Measurements from ENCODE around the gene WDR27.
"Not testable (repeated sequence)": the region's sequence is repeated elsewhere in the genome, so short reads cannot be mapped to it uniquely, and the experiment has no call there.

The WDR27 gene

GRCh38 chr6:169441292-169441691 is 260.5 kb downstream of the WDR27 start:
- DNase-seq (ENCODE audit: low spot score): no peak

GRCh38 chr6:169439710-169440109 is 262.1 kb downstream of the WDR27 start:
- DNase-seq (ENCODE audit: low spot score): no peak

DNA sequence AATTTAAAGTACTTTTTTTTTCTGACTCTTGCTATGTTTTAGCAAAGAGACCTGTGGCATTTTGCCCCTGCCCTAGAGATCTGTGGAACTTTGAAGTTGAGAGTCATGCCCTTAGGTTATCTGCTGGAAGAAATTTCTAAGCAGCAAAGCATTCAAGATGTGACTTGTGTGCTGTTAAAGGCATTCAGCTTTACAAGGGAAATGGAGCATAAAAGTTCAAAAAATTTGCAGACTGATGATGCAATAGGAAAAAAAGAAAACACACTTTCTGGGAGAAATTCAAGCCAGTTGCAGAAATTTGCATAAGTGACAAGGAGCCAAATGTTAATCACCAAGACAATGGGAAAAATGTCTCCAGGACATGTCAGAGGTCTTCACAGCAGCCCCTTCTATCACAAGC is 267.3 kb downstream of the WDR27 start:
- DNase-seq (ENCODE audit: low spot score): not testable (repeated sequence)

DNA sequence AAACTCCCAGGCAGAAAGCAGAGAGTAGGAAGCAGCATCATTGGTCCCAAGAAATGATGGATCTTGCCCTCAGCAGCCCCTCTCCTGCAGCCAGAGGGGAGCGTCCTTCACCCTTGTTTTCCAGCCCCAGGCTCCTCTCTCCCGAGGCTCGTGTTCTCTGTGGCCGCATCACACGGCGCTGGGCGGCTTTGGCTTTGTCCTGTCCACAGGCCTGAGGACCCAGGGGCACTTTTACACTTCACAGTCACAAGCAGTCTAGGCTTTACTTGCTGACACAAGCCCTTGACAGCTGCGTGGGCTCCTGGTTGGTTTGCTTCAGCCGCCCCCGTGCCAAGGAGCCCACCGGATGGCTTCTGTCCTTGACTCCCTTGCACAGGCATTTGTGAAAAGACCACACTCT is 272.8 kb downstream of the WDR27 start:
- DNase-seq (ENCODE audit: low spot score): no peak

DNA sequence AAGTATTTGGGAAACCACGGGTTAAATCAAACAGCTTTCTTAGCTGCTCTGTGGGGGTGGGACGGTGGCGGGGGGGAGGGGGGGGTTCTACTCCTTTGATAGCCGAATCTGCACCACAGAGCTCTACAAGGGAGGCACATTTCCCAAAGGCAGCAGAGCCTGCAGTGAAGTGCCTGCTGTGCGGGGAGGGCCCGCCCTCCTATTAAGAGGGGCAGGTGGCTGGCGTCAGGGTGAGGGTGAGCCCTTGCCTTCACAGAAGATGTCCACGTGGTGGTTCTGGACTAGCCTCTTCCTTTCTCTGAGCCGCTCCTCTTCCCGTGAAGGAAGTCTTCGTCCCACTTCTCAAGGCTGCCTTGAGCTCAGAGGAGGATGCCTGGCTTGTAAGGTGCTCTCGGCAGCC is 273.3 kb downstream of the WDR27 start:
- no peak for DNase-seq (ENCODE audit: low spot score)

DNA sequence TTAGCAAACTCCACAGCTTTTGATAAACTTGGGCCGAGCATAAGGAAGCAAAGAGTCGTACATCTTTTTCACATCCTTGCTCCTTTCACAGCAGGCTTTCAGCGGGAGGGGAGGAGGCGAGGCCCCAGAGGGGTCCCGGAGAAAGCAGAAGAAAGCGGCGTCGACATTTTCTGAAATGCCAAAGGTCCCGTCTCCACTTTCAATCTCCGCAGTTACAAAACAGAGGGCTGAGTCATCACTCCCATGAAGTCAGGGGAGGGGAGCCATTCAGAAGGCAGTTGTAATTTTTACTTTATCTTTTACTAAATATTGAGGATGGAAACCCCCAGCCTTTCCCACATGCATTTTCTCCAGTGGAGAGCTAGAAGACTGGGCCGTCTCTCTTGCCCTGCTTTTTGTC is 274.0 kb downstream of the WDR27 start:
- DNase-seq (ENCODE audit: low spot score): peak; percentile 75

DNA sequence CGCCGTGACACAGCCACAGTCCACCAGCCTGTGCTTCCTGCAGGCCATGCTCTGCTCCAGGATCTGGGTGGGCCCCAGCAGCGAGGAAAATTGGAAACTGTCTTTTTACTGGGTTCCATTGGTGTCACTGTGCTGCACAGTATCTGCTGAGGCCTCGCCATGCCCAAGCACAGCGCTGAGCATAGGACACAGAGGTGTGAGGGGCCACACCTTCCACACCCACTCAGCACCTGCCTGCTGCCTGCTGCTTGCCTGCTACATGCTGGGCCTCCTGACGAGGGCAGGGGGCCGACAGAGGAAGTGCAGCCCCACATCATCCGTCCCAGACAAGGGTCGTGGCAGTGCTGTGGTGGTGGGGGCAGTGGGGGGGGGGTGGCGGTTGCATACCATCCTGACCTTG is 275.2 kb downstream of the WDR27 start:
- no peak for DNase-seq (ENCODE audit: low spot score)

- peak; percentile 63 for DNase-seq (ENCODE audit: low spot score)
Measured at GRCh38 chr6:169425628-169426370, 276.0 kb downstream of the WDR27 start.

DNA sequence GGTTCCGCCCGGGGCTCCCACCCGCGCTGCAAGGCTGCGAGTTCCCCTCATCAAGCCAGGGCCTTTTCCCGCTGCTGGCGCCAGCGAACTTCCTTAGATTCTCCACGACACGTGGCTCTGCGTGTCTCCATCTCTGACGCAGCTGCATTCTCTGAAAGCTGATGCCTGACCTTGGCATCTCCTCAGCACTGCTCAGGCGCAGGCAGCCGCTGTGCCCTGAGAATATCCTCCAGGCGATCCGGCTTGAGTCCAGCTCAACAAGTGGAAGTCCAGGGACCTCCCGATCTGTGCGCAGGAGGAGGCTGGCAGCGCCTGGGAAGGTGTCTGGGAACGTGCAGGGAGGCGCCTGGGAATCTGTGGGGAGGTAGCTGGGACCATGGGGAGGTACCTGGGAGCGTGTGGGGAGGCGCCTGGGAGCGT is 277.0 kb downstream of the WDR27 start:
- peak; percentile 79 for DNase-seq (ENCODE audit: low spot score)

DNA sequence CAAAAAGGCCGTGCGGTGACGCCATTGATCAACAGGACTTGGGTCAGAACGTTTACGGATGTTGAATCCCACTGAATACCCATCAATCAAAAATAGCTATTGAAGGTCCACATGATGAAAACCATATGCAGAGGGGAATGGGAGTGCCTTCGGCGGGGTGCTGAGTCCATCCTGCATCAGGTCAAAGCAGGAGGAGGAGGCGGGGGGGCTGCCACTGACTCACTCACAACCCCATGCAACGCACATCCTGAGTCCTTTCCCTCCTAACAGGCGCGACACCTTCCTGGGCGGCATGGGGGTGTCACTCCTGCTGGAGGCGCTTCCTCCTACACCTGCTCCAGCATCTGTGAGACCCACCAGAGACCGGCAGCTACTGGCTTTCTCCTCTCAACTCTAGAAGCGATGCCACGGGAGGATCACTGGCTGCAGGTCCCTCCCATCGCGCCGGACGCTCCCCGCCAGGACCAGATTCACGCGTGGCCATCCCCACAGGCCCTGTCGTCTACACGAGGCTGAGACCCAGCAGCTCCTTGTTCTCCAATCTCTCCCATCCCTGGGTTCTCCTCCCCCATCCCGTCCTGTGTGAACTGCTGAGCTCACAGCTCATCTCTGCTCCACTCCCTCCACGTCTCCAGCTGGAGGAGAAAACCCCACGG is 277.6 kb downstream of the WDR27 start:
- DNase-seq (ENCODE audit: low spot score): no peak

- no peak for DNase-seq (ENCODE audit: low spot score)
Measured at GRCh38 chr6:169421586-169422264, 280.1 kb downstream of the WDR27 start.

GRCh38 chr6:169420912-169421543 is 280.8 kb downstream of the WDR27 start:
- no peak for DNase-seq (ENCODE audit: low spot score)

GRCh38 chr6:169417101-169417500 is 284.7 kb downstream of the WDR27 start:
- no peak for DNase-seq (ENCODE audit: low spot score)

DNA sequence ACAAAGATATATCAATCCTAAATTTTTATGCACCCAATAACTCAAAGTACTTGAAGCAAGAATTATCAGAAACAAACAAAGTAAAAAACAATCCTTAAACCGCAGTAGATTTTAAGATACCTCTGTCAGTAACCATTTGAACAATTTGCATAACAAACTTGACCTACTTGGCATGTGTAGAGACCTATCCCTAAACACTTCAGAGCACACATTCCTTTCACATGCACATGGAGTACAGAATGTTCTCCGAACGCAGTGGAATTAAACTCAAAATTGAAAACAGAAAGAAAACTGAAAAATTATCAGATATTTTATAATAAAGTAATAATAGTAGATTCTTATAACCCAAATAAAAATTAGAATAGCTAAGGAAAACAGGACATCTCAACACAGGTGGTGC is 285.6 kb downstream of the WDR27 start:
- no peak for DNase-seq (ENCODE audit: low spot score)

DNA sequence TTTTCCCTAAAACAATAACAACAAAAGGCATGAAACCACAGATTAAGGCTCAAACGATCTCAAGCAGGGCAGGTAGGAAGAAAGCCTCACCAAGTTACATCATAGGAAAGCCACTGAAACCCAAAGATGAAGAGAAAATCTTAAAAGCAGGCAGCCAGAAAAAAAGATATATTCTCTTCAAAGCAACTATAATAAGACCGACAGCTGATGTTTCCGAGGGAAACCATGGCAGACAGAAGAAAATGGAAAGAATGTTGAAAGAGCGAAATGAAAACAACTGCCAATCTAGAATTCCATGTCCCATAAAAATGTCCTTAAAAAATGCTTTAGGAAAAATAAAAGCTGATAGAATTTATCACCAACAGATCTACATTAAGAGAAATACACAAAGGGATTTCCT is 286.6 kb downstream of the WDR27 start:
- DNase-seq (ENCODE audit: low spot score): no peak

- no peak for DNase-seq (ENCODE audit: low spot score)
Measured at GRCh38 chr6:169411722-169412121, 290.1 kb downstream of the WDR27 start.

DNA sequence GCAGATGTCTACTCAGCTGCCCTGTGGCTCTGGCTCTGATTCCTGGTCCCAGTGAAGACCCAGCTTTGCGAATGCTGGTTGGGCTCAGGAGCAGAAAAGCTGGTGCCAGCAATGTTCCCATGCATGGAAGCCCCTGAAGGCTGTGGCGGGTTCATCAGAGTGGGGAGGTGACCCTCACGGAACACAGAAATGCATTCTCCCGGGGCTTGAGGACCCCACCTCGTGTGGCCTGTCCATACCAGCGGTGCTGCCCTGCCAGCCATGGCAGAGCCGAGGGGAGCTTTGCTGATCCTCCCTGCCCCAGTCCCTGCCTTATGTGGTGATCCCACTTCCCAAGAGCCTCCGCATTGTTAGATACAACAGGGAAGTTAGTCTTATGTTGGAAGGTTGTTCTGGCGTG is 290.5 kb downstream of the WDR27 start:
- DNase-seq (ENCODE audit: low spot score): no peak

- DNase-seq (ENCODE audit: low spot score): no peak
Measured at GRCh38 chr6:169409742-169410312, 292.0 kb downstream of the WDR27 start.

DNA sequence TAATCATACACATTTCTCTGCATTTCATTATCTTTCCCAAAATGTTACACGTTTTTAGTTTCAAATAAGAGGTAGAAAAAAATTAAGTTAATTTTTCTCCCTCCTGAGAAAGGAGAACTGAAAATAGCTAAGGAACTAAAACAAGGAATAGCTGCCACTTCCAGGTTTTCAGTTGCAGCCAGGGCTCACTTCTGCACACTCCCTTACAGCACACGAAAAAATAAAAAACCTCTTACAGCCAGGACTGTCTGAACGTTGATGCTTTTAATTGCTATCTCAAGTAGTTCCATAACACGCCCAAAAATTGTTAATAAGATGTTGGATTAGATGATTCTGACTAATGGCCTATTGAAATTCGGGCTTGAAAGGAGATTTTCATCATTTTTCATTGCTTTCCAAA is 294.5 kb downstream of the WDR27 start:
- no peak for DNase-seq (ENCODE audit: low spot score)
